Mononuclear cell (primary cell): ENCODE data around the gene MPHOSPH6. TPM values are rescaled to one million over a fixed set of nuclear protein-coding genes. Genes with fewer than 3 reads are reported as not detected.
"Not testable (repeated sequence)": the region's sequence is repeated elsewhere in the genome, so short reads cannot be mapped to it uniquely, and the experiment has no call there.

Source experiments
- H3K27me3 ChIP-seq: 2 replicates; pipeline ENCODE4 v1.6.0; 2011; ENCODE audit warnings: low read length, control low read depth; ENCODE audit not compliant: insufficient read depth
- H3K4me1 ChIP-seq: 2 replicates; pipeline ENCODE4 v1.5.1; 2011; ENCODE audit warnings: mild to moderate bottlenecking, low read length, control low read depth; ENCODE audit not compliant: insufficient read depth
- H3K4me3 ChIP-seq: 2 replicates; pipeline ENCODE4 v1.5.1; 2011; ENCODE audit warnings: mild to moderate bottlenecking, low read length, moderate library complexity
- H3K9me3 ChIP-seq: 2 replicates; pipeline ENCODE4 v1.5.1; 2011; ENCODE audit warnings: low read depth, mild to moderate bottlenecking, control low read depth, low read length
- total RNA-seq: library from RNA; depleted of rRNA; stranded (reverse); fragments of >200 nt; gene quantifications from one replicate; pipeline ENCODE4 v1.2.3, GENCODE V29; 2012

Gene MPHOSPH6
- total RNA-seq, 1 donor, result 12.8 TPM

DNA sequence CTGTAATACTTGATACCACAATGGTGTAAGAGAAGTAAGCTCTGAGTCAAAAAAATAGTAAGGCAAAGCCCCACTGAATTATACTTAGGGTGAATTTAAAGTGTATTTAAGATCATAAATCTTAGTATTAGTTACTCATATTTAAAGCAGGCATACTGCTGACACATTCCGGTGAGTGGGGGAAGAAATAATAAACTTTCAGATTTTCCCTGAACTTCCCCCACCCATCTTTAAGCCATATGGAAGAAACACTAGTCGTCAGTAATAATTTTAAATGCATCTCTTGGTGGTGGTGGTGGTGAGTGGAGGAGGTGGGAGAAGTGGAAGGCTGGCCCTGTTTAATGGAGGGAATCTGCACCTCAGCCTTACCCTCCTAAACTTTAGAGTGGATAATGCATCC, 20.5 kb downstream of the MPHOSPH6 start:
- Histone ChIP-seq H3K9me3 (no peaks in the 10 kb centered on the region), H3K4me3 (no peak overlapping the region), H3K27me3 (no peaks in the 10 kb centered on the region), H3K4me1 (no peaks in the 10 kb centered on the region)

DNA sequence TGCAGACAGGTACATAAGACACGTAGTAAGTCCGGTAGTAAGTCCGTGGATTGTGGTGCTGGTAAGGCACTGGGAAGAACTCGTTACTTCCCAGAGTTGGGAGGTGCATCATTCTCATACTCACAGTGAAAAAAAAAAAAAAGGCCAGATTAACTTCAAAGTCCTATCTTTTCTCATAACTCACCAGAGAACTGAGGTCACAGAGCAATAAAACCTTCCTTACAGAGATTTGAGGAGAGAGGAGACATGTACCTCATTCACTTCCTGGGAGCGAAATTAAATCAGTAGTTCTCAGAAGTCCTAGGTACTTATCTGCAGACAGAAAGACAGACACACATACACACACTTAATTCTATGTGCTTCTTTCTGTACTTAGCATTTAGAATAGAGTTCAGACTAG, 22.5 kb downstream of the MPHOSPH6 start:
- H3K4me1 ChIP-seq, result no peaks in the 10 kb centered on the region
- no peak overlapping the region for H3K4me3 ChIP-seq
- no peaks in the 10 kb centered on the region for H3K27me3 ChIP-seq
- H3K9me3 ChIP-seq, result no peaks in the 10 kb centered on the region

DNA sequence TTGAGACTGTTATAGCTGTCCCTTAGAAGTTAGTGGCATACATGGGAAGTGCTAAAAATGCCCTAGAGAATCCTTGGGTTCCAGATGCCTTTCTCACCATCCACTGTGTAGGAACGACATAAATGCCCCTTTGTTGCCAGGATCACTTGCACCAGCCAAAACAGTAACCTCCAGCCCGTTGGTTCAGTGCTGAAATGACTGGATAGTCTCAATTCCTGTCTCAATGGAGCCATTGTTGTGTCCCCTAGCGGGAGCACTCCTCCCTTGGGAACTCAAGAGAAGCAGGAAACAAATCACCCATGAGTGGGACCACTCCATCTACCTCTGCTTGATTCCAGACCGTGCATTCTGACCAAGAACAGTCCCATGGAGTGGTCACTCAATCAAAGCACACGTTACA, 23.1 kb downstream of the MPHOSPH6 start:
- Histone ChIP-seq H3K4me1 (no peaks in the 10 kb centered on the region), H3K9me3 (no peaks in the 10 kb centered on the region), H3K27me3 (no peaks in the 10 kb centered on the region), H3K4me3 (no peak overlapping the region)

DNA sequence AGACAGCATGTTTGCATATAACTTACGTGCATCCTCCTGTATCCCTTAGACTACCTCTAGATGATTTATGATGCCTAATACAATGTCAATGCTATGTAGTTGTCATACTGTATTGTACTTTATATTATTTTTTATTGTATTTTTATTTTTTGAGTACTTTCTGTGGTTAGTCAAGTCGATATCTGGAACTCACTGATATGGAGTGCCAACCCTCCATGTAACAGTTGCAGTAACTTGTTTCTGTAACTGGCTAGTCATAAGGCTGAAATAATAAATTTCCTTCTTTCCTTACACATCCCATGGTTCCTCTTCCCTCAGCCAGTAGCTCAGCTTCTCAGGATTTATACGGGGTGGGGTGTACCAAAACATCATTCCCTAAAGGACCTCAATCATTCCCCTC, 23.5 kb downstream of the MPHOSPH6 start:
- Histone ChIP-seq H3K4me1 (no peaks in the 10 kb centered on the region), H3K9me3 (no peaks in the 10 kb centered on the region), H3K4me3 (no peak overlapping the region), H3K27me3 (no peaks in the 10 kb centered on the region)

DNA sequence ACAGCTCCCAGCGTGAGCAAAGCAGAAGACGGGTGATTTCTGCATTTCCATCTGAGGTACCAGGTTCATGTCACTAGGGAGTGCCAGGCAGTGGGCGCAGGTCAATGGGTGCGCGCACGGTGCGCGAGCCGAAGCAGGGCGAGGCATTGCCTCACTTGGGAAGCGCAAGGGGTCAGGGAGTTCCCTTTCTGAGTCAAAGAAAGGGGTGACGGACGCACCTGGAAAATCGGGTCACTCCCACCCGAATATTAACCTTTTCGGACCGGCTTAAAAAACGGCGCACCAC, 30.8 kb downstream of the MPHOSPH6 start:
- H3K27me3 ChIP-seq, H3K4me3 ChIP-seq, H3K4me1 ChIP-seq, H3K9me3 ChIP-seq: not testable (repeated sequence)

DNA sequence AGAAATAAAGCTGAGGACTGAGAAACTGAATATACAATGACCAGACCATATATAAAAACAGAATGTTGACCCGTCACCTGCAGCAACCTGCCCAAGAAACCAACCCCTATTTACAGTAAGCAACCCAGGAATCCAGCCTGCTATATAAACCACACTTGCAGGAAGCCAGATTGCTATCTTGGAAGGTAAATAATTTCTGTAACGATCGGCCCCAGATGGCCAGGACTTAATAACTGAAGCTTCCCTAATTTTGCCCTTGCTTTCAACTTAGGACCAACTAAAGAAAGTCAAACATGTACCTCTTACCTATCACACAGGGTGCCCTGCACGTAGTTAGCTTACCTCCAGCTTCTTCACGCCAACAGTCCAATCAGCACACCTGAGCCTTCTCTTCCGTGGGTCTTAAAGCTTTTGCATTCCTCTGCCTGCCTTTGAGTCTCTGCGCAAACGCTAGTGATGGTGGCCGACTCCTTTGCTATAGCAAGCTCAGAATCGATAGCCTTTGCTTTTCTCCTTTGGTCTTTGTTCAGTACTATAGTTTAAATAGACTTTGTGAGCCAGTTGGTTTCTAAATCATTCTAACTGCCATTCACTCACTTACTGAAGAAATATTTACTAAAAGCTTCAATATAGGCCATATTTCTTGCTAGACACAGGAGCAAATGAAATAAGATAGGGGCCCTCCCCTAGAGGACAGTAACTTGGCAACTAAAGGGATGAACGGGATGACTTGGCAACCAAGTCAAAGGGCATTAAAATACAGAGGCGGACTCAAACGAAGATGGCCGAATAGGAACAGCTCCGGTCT, 31.3 kb downstream of the MPHOSPH6 start:
- Histone ChIP-seq H3K4me3 (no peak overlapping the region), H3K9me3 (no peaks in the 10 kb centered on the region), H3K4me1 (peaks cover 3% of the 10 kb centered on the region), H3K27me3 (no peaks in the 10 kb centered on the region)

DNA sequence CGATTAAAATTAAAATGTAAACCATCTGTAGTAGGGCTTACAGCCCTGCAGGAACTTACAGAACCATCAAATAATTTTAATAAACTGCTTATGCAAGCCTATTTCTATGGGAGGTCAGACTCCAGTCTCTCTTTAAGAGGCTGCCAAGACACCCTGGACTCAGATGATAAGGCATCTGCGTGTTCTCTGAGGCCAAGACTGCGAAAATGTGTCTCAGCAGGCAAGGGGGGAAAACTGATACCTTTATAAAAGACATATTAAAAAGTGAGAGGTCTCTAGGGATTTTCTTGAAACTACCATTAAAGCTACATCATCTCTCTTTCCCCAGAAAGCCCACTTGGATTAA, 32.2 kb downstream of the MPHOSPH6 start:
- no peaks in the 10 kb centered on the region for H3K9me3 ChIP-seq
- no peaks in the 10 kb centered on the region for H3K27me3 ChIP-seq
- H3K4me3 ChIP-seq, result no peak overlapping the region
- peaks cover 6% of the 10 kb centered on the region for H3K4me1 ChIP-seq

DNA sequence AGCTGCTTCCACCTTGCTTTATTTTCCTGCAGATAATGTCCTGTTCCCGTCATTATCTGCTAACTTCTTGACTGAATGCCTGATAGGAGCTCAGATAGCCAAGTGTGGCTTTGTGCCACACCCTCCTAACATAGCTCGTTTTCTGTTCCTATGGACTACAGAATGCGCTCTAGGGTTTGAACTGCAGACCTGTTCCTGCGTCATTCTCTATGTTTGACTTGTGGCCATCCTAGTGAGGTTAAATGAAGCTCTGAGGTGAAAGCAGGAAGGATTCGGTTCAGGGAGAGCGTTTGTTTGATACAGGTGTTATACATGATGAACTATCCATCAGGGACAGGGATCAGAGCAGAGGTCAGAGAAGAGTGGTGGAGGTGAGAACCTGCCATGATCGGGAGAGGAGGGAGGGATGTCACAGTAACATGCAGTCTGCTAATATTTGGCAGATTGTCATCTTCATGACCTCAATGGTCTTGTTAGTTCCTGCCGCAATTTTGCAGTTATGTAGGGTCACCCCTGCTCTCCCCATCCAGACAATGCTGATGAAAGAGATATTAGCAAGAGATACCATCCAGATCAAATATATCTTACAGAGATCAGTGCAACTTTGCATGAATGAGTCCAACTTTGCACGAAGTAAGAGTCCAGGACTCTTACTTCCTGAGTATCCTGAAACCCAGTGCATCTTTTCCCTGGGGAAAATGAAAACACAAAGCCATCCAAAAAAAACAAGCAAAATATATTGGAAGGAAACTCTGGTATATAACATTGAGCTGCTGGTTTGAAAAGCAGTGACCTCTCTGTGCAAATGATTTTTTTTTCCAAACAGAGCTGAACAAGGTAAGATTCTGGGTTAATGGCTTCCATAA, 32.8 kb downstream of the MPHOSPH6 start:
- no peaks in the 10 kb centered on the region for H3K27me3 ChIP-seq
- no peak overlapping the region for H3K4me3 ChIP-seq
- H3K9me3 ChIP-seq, result no peaks in the 10 kb centered on the region
- H3K4me1 ChIP-seq, result peaks cover 6% of the 10 kb centered on the region

DNA sequence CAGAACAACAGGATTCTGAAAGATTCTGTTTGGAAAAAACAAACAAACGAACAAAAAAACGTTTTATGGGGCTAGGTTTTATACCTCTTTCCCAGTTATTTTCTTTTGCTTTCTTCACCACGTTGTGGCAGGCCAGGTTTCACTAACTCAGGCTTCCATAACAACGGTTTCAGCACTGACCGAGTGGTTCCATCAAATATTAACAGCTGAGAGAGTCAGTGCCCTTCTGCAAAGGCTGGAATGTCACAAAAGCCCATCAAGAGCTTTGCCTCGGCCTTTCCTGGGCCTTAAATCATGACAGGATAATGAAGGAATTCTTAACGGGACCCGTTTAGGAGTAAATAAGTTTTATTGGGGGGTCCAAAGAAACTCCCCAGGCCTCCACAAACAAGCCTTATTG, 34.2 kb downstream of the MPHOSPH6 start:
- no peaks in the 10 kb centered on the region for H3K9me3 ChIP-seq
- no peaks in the 10 kb centered on the region for H3K27me3 ChIP-seq
- no peak overlapping the region for H3K4me3 ChIP-seq
- peaks cover 6% of the 10 kb centered on the region for H3K4me1 ChIP-seq

DNA sequence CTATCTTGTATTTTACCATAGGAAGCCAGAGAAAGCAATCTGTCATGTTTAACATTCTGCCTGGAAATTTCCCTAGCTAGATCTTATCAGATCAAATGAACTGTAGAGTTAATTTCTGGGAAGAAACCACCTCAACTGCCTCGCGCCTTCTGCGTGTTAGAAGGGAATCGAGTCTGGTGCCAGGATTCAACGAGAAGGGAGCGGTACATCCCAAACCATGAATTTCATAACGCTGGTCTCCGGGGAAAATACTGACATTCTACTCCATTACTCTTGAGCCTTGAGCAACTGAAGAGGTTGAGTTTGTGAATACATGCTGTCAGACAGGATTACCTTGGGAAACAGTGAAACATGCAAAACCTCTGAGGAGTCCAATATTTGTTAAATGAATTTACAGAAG, 35.2 kb downstream of the MPHOSPH6 start:
- H3K27me3 ChIP-seq, result no peaks in the 10 kb centered on the region
- H3K9me3 ChIP-seq, result no peaks in the 10 kb centered on the region
- H3K4me3 ChIP-seq, result no peak overlapping the region
- peaks cover 6% of the 10 kb centered on the region for H3K4me1 ChIP-seq

DNA sequence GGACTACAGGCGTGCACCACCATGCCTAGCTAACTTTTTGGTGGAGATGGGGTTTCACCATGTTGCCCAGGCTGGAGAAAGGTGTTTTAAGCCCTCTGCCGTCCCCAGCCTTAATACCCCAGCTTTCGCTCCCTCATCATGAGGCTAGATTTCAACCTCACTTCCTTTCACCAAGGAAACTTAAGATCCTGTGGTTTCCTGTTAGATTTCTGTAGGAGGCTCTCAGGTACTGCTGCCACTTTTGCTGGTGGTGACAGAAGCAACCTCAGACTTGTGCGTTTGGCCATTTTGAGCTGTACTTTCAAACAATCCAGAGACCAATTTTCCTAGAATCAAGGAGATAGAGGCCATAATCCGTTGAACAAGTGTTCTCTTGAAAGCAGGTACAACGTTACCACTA, 36.2 kb downstream of the MPHOSPH6 start:
- H3K27me3 ChIP-seq, result no peaks in the 10 kb centered on the region
- H3K4me3 ChIP-seq, result no peak overlapping the region
- H3K4me1 ChIP-seq, result peaks cover 6% of the 10 kb centered on the region
- H3K9me3 ChIP-seq, result no peaks in the 10 kb centered on the region

DNA sequence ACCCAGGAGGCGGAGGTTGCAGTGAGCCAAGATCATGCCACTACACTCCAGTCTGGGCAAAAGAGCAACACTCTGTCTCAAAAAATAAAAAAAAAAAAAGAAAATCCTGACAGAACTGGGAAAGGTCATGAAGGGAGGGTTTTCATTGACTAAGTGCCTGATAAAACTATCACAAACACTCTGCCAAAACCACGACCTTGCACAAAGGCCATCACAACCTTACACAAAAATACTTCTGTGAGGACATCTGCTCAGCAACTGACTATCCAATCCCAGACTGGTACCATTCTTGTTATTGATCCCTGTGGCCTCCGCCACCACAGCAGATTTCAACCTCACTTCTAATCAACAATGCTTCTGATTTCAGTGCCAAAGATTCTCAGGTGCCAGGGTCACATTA, 40.1 kb downstream of the MPHOSPH6 start:
- Histone ChIP-seq H3K4me3 (no peak overlapping the region), H3K27me3 (no peaks in the 10 kb centered on the region), H3K4me1 (peaks cover 6% of the 10 kb centered on the region), H3K9me3 (no peaks in the 10 kb centered on the region)

DNA sequence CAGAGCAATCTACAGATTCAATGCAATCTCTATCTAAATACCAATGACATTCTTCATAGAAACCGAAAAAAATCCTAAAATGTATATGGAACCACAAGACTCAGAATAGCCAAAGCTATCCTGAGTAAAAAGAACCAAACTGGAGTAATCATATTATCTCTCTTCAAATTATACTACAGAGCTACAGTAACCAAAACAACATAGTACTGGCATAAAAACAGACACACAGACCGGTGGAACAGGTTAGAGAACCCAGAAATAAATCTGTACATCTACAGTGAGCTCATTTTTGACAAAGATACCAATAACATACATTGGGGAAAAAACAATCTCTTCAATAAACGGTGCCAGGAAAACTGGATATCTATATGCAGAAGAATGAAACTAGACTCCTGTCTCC, 45.4 kb downstream of the MPHOSPH6 start:
- Histone ChIP-seq H3K4me1 (no peaks in the 10 kb centered on the region), H3K27me3 (peaks cover 2% of the 10 kb centered on the region), H3K9me3 (no peaks in the 10 kb centered on the region), H3K4me3 (no peak overlapping the region)

DNA sequence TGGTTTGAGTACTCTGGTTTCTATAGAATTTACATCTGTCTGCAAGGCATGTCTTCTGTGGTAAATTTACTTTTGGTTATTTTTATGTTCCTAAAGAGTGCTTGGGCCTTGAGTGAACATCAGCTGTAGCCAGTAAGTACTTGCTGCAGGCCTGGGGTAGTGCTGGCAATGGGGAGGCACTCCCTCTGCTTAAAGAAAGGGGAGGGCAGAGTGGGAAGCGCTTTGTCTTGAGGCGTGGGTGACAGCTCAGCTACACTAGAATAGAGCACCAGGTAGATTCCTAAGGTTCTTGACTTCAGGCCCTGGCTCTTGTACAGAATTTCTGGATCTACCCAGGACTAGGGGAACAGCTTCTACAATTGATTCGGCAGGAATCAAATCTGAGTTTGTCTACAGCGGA, 50.6 kb downstream of the MPHOSPH6 start:
- H3K4me3 ChIP-seq, result no peak overlapping the region
- H3K4me1 ChIP-seq, result no peaks in the 10 kb centered on the region
- H3K9me3 ChIP-seq, result no peaks in the 10 kb centered on the region
- H3K27me3 ChIP-seq, result peaks cover 2% of the 10 kb centered on the region

DNA sequence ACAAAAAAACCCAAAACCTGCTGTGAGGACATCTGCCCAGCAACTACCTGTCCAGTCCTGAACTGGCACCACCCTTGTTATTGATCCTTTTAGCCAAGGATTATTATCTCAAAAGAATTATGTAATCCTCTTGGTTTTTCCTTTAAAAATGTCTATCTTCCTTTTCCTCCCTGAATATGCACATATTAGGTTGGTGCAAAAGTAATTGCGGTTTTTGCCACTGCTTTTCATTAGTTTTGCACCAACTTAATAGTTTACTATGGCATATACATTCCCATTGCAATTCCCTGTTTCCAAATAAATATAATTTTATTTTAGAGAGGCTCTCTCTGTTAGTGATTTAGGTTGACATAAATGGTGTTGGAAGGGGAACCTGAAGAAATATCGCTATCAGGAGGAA, 51.3 kb downstream of the MPHOSPH6 start:
- H3K4me3 ChIP-seq, result no peak overlapping the region
- no peaks in the 10 kb centered on the region for H3K9me3 ChIP-seq
- H3K27me3 ChIP-seq, result no peaks in the 10 kb centered on the region
- no peaks in the 10 kb centered on the region for H3K4me1 ChIP-seq

DNA sequence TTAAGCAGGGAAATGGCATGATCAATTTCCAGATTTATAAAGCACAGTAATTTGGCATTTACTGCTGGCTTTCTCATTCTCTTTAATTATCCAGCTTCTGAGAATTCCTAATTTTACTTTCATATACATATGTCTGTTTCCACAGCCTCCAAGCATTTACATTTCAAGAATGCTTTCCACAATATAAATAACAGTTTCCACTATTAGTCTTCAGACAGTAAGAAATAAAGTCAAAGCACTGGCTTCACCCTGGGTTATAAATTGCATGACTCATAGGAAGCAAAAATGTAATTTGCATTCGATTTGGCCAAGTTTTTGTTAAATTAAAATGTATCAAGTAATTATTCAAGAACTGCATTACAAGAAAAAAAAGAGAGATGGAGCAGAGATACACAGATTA, 53.5 kb downstream of the MPHOSPH6 start:
- no peak overlapping the region for H3K4me3 ChIP-seq
- no peaks in the 10 kb centered on the region for H3K9me3 ChIP-seq
- peaks cover 5% of the 10 kb centered on the region for H3K4me1 ChIP-seq
- H3K27me3 ChIP-seq, result no peaks in the 10 kb centered on the region
